ENCODE measurements around the gene ZNF469. TPM values are rescaled to one million over a fixed set of nuclear protein-coding genes. Genes with fewer than 3 reads are reported as not detected.

ZNF469 gene
- total and polyA plus RNA-seq, 2 donors (not counting 3 experiments of a cell fraction or from before 2014, with no cell fraction given), result 0.90 to 5.7 TPM

- ChIA-PET CTCF (interaction anchor here (1.1 to 2.0 kb wide), 3 partner anchors 11 to 44 kb away, joined by 3 to 14 read pairs (median 6); partner anchors contain the start of gene ZNF469), POLR2A (interaction anchor here (0.9 kb wide), 1 partner anchor 476 kb away, joined by 3 read pairs; the partner anchor contains the start of gene BANP)
- H3K36me3 ChIP-seq (ENCODE audit: control insufficient read depth in 2 of 2, extremely low read depth in 1 of 2, insufficient read depth in 2 of 2, low read length in 2 of 2), result no peaks in the 10 kb centered on the region
- H3K79me2 ChIP-seq (ENCODE audit: control insufficient read depth, insufficient read depth, low read length), result peaks cover 7% of the 10 kb centered on the region
- no peaks in the 10 kb centered on the region for H3K9me1 ChIP-seq (replicated peaks; ENCODE audit: control insufficient read depth, extremely low read depth, insufficient read depth, low read length)
- intact Hi-C loops (cut with micrococcal nuclease) (no loop called here), dilution Hi-C loops (cut with MboI; ENCODE audit: extremely low pct_ligation_motif_present, low sequenced_read_pairs) (no loop called here)
- peaks cover 13% of the 10 kb centered on the region for H3K4me1 ChIP-seq (ENCODE audit: control insufficient read depth, extremely low read depth, insufficient read depth, low read length)
- DNase-seq (ENCODE audit: low read depth, low spot score) (no peak), FAIRE-seq (no peak)
- TF ChIP-seq POLR2A (IDR thresholded peaks at IDR 0.05; ENCODE audit: low read depth, low read length) (no peak), FOS (IDR thresholded peaks at IDR 0.05; ENCODE audit: borderline replicate concordance, insufficient read depth, low read length) (no peak), POLR2AphosphoS5 (IDR thresholded peaks at IDR 0.05; ENCODE audit: insufficient read depth, low read depth, low read length) (no peak), EZH2 (IDR thresholded peaks at IDR 0.05; ENCODE audit: borderline replicate concordance, low read depth, low read length, severe bottlenecking) (no peak), MYC (IDR thresholded peaks at IDR 0.05; ENCODE audit: low read depth, low read length) (no peak), GATA2 (IDR thresholded peaks at IDR 0.05; ENCODE audit: insufficient read depth, insufficient read length, low read depth, low read length) (no peak), JUN (IDR thresholded peaks at IDR 0.05; ENCODE audit: borderline replicate concordance, insufficient read depth, insufficient read length, low read depth) (no peak)
- TF ChIP-seq, protein P1, sequence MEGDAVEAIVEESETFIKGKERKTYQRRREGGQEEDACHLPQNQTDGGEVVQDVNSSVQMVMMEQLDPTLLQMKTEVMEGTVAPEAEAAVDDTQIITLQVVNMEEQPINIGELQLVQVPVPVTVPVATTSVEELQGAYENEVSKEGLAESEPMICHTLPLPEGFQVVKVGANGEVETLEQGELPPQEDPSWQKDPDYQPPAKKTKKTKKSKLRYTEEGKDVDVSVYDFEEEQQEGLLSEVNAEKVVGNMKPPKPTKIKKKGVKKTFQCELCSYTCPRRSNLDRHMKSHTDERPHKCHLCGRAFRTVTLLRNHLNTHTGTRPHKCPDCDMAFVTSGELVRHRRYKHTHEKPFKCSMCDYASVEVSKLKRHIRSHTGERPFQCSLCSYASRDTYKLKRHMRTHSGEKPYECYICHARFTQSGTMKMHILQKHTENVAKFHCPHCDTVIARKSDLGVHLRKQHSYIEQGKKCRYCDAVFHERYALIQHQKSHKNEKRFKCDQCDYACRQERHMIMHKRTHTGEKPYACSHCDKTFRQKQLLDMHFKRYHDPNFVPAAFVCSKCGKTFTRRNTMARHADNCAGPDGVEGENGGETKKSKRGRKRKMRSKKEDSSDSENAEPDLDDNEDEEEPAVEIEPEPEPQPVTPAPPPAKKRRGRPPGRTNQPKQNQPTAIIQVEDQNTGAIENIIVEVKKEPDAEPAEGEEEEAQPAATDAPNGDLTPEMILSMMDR (IDR thresholded peaks at IDR 0.05; ENCODE audit: extremely low read depth in 1 of 2, insufficient read depth in 1 of 2, low read depth in 1 of 2, low read length in 2 of 2), result no peak
- TF ChIP-seq, protein P2, sequence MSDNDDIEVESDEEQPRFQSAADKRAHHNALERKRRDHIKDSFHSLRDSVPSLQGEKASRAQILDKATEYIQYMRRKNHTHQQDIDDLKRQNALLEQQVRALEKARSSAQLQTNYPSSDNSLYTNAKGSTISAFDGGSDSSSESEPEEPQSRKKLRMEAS (IDR thresholded peaks at IDR 0.05; ENCODE audit: insufficient read depth, insufficient read length), result no peak
- no peaks in the 10 kb centered on the region for H4K20me1 ChIP-seq (replicated peaks; ENCODE audit: control insufficient read depth, extremely low read depth, insufficient read depth, low read length)
- H3K9ac ChIP-seq (replicated peaks; ENCODE audit: extremely low read depth, insufficient read depth, low read length), result no peak overlapping the region
- H3K27me3 ChIP-seq (ENCODE audit: control insufficient read depth in 2 of 2, insufficient read depth in 2 of 2, low read length in 2 of 2), result no peaks in the 10 kb centered on the region
- H3K27ac ChIP-seq (ENCODE audit: insufficient read depth, low read depth, low read length), result no peak overlapping the region
- no peak overlapping the region for H3K4me2 ChIP-seq (ENCODE audit: insufficient read depth, low read length)
- no peaks in the 10 kb centered on the region for H3K9me3 ChIP-seq (replicated peaks; ENCODE audit: control insufficient read depth, insufficient read depth, low read length)
- no peak overlapping the region for H2AFZ ChIP-seq (ENCODE audit: low read depth, low read length)
- H3K4me3 ChIP-seq (replicated peaks in 1 of 3; ENCODE audit: insufficient read depth in 1 of 3, low read depth in 1 of 3, low read length in 3 of 3), result no peak overlapping the region
- BruUV-seq (replicated peaks), result no TSS peak
Measured at GRCh38 chr16:88427376-88427775, 44.6 kb downstream of the ZNF469 start.
